PC-3 (cell line): ENCODE measurements around the gene RBM6.

Experiments
- CTCF ChIP-seq: fragments of 300-600 bp; sonication (generic); conservative IDR thresholded peaks from 2 replicates; pipeline ENCODE4 v1.5.1; 2017; ENCODE audit warnings: antibody characterized with exemption, low read depth, mild to moderate bottlenecking, low read length
- EZH2 ChIP-seq: fragments of 300-600 bp; sonication (generic); IDR thresholded peaks from one replicate; pipeline ENCODE4 v1.6.1; 2017; ENCODE audit warnings: antibody characterized with exemption, mild to moderate bottlenecking, low read length; ENCODE audit not compliant: unreplicated experiment
- EZH2phosphoT487 ChIP-seq: fragments of 300-600 bp; sonication (generic); IDR thresholded peaks from 2 replicates; pipeline ENCODE4 v1.6.1; 2018; ENCODE audit warnings: mild to moderate bottlenecking, antibody characterized with exemption, low read length, borderline replicate concordance

GRCh38 chr3:49952924-49953323 lies 13.0 kb downstream of the RBM6 start:
- TF ChIP-seq CTCF (no peak), EZH2 (no peak), EZH2phosphoT487 (no peak)
